ENCODE data around the gene MYO15A. TPM values are rescaled to one million over a fixed set of nuclear protein-coding genes. Genes with fewer than 3 reads are reported as not detected.

MYO15A gene
- total and polyA plus RNA-seq, 2 donors (not counting 1 experiment from before 2014, with no cell fraction given), result 0.42 to 2.0 TPM

GRCh38 chr17:18117533-18117932 lies 9.0 kb downstream of the MYO15A start:
- no peaks in the 10 kb centered on the region for H3K27me3 ChIP-seq (ENCODE audit: control insufficient read depth, insufficient read depth, low read length)
- no peaks in the 10 kb centered on the region for H3K4me1 ChIP-seq (ENCODE audit: control insufficient read depth, extremely low read depth, insufficient read depth, low read length)
- no peaks in the 10 kb centered on the region for H3K36me3 ChIP-seq (ENCODE audit: control insufficient read depth, insufficient read depth, low read length)
- H3K79me2 ChIP-seq (ENCODE audit: control insufficient read depth, insufficient read depth, low read length), result no peaks in the 10 kb centered on the region
- H4K20me1 ChIP-seq (ENCODE audit: control insufficient read depth, extremely low read depth, insufficient read depth, low read length), result no peaks in the 10 kb centered on the region
- H2AFZ ChIP-seq (ENCODE audit: low read length), result no peak overlapping the region
- H3K9ac ChIP-seq (ENCODE audit: insufficient read depth, low read length), result no peak overlapping the region
- H3K9me3 ChIP-seq (ENCODE audit: control insufficient read depth, insufficient read depth, low read depth, low read length), result no peaks in the 10 kb centered on the region
- H3K4me3 ChIP-seq (replicated peaks in 1 of 4; ENCODE audit: control extremely low read depth in 1 of 4, insufficient read depth in 1 of 4, low read depth in 3 of 4, low read length in 4 of 4), result no peak overlapping the region
- no peak overlapping the region for H3K27ac ChIP-seq (ENCODE audit: insufficient read depth, low read length)
- no peak for DNase-seq (ENCODE audit: low read depth in 2 of 2)
- H3K4me2 ChIP-seq (ENCODE audit: extremely low read depth, insufficient read depth, low read length), result no peak overlapping the region
- no peak for TF ChIP-seq CTCF (conservative IDR thresholded peaks at IDR 0.05 in 1 of 2, IDR thresholded peaks at IDR 0.05 in 1 of 2; ENCODE audit: low read depth in 1 of 2, low read length in 2 of 2)
- no peak for TF ChIP-seq EZH2 (IDR thresholded peaks at IDR 0.05; ENCODE audit: low read length, missing control alignments)

- Histone ChIP-seq H3K4me2 (ENCODE audit: extremely low read depth, insufficient read depth, low read length) (no peak overlapping the region), H3K9ac (ENCODE audit: insufficient read depth, low read length) (no peak overlapping the region), H4K20me1 (ENCODE audit: control insufficient read depth, extremely low read depth, insufficient read depth, low read length) (no peaks in the 10 kb centered on the region), H3K9me3 (ENCODE audit: control insufficient read depth, insufficient read depth, low read depth, low read length) (no peaks in the 10 kb centered on the region), H2AFZ (ENCODE audit: low read length) (no peak overlapping the region), H3K79me2 (ENCODE audit: control insufficient read depth, insufficient read depth, low read length) (no peaks in the 10 kb centered on the region), H3K27ac (ENCODE audit: insufficient read depth, low read length) (no peak overlapping the region), H3K4me1 (ENCODE audit: control insufficient read depth, extremely low read depth, insufficient read depth, low read length) (no peaks in the 10 kb centered on the region), H3K4me3 (replicated peaks in 1 of 4; ENCODE audit: control extremely low read depth in 1 of 4, insufficient read depth in 1 of 4, low read depth in 3 of 4, low read length in 4 of 4) (no peak overlapping the region), H3K27me3 (ENCODE audit: control insufficient read depth, insufficient read depth, low read length) (no peaks in the 10 kb centered on the region), H3K36me3 (ENCODE audit: control insufficient read depth, insufficient read depth, low read length) (no peaks in the 10 kb centered on the region)
- DNase-seq (ENCODE audit: low read depth in 2 of 2), result peak; percentile 20 to 39
- TF ChIP-seq CTCF (conservative IDR thresholded peaks at IDR 0.05 in 1 of 2, IDR thresholded peaks at IDR 0.05 in 1 of 2; ENCODE audit: low read depth in 1 of 2, low read length in 2 of 2), result no peak
- TF ChIP-seq EZH2 (IDR thresholded peaks at IDR 0.05; ENCODE audit: low read length, missing control alignments), result no peak
Observed at GRCh38 chr17:18117982-18118975, 9.7 kb downstream of the MYO15A start.

GRCh38 chr17:18119166-18119745 lies 10.7 kb downstream of the MYO15A start:
- H3K79me2 ChIP-seq (ENCODE audit: control insufficient read depth, insufficient read depth, low read length), result no peaks in the 10 kb centered on the region
- no peaks in the 10 kb centered on the region for H4K20me1 ChIP-seq (ENCODE audit: control insufficient read depth, extremely low read depth, insufficient read depth, low read length)
- no peak for TF ChIP-seq CTCF (conservative IDR thresholded peaks at IDR 0.05 in 1 of 2, IDR thresholded peaks at IDR 0.05 in 1 of 2; ENCODE audit: low read depth in 1 of 2, low read length in 2 of 2)
- no peak for TF ChIP-seq EZH2 (IDR thresholded peaks at IDR 0.05; ENCODE audit: low read length, missing control alignments)
- no peak overlapping the region for H3K27ac ChIP-seq (ENCODE audit: insufficient read depth, low read length)
- H3K9ac ChIP-seq (ENCODE audit: insufficient read depth, low read length), result no peak overlapping the region
- H3K4me2 ChIP-seq (ENCODE audit: extremely low read depth, insufficient read depth, low read length), result no peak overlapping the region
- no peak for DNase-seq (ENCODE audit: low read depth in 2 of 2)
- no peaks in the 10 kb centered on the region for H3K36me3 ChIP-seq (ENCODE audit: control insufficient read depth, insufficient read depth, low read length)
- H3K9me3 ChIP-seq (ENCODE audit: control insufficient read depth, insufficient read depth, low read depth, low read length), result no peaks in the 10 kb centered on the region
- no peak overlapping the region for H2AFZ ChIP-seq (ENCODE audit: low read length)
- no peaks in the 10 kb centered on the region for H3K4me1 ChIP-seq (ENCODE audit: control insufficient read depth, extremely low read depth, insufficient read depth, low read length)
- no peak overlapping the region for H3K4me3 ChIP-seq (replicated peaks in 1 of 4; ENCODE audit: control extremely low read depth in 1 of 4, insufficient read depth in 1 of 4, low read depth in 3 of 4, low read length in 4 of 4)
- H3K27me3 ChIP-seq (ENCODE audit: control insufficient read depth, insufficient read depth, low read length), result no peaks in the 10 kb centered on the region
